Adipocyte (in vitro differentiated cells): ENCODE data around the gene FAM76A.
A peak's percentile ranks its signal among the peaks of the same experiment; 100 is the strongest.

Source experiments
- DNase-seq: peaks from one replicate; pipeline ENCODE4 v3.0.0-alpha.2; 2015; ENCODE audit warnings: low read depth
- H3K27me3 ChIP-seq: replicated peaks from 2 replicates; pipeline ENCODE4 v1.7.0; 2013; ENCODE audit warnings: mild to moderate bottlenecking, low read length, moderate library complexity; ENCODE audit not compliant: control insufficient read depth, insufficient read depth
- H3K36me3 ChIP-seq: 2 replicates; pipeline ENCODE4 v1.7.0; 2013; ENCODE audit warnings: low read length, mild to moderate bottlenecking, moderate library complexity; ENCODE audit not compliant: control insufficient read depth, insufficient read depth, severe bottlenecking
- H3K4me1 ChIP-seq: 2 replicates; pipeline ENCODE4 v1.7.0; 2013; ENCODE audit warnings: mild to moderate bottlenecking, low read length, moderate library complexity; ENCODE audit not compliant: control insufficient read depth, insufficient read depth
- H3K4me3 ChIP-seq: 2 replicates; pipeline ENCODE4 v1.7.0; 2013; ENCODE audit warnings: mild to moderate bottlenecking, low read length, moderate library complexity
- H3K9ac ChIP-seq: 2 replicates; pipeline ENCODE4 v1.7.0; 2013; ENCODE audit warnings: mild to moderate bottlenecking, low read length, moderate library complexity
- H3K9me3 ChIP-seq: 2 replicates; pipeline ENCODE4 v1.7.0; 2013; ENCODE audit warnings: mild to moderate bottlenecking, low read length, moderate library complexity; ENCODE audit not compliant: control insufficient read depth

Gene FAM76A

DNA sequence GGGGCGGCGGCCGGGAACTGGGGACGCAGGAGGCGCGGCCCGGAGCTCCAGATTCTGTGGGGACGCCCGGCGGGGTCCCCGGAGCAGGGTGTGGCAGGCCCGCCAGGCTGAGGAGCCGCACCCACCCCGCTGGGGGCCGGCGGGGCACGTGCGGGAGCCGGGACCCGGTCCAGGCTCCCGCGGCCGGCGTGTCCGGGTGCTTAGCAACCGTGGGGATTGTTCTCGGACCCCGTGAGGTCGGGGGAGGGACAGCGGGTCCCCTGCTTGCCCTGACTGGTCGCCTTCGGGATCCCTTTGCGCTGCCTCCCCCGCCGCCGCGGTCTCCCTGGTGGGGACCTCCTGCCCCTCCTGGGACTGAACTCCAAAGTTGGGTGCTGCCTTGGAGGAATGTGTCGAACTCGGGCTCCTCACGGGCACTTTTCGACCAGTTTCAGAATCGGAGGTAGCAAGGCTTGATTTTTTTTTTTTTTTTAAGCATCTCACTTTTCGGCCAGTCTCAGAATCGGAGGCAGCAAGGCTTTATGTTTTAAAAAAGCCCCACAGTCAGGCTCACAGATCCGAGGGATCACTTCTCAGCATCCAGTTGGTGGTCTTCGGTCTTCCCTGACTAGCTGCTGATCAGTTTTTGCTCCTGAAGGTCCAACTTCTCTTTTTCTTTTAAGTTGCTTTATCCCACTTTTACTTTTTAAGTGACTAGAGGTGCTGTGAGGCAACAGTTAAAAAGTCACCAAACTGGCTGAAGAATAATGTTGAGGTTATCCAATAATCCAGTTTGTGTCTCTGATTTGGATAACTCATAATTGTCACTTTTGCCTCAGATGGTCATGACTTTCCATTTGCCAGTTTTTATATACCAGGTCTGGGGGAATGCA is 648 bp downstream of the FAM76A start:
- DNase-seq = peak; percentile 69
- no peaks in the 10 kb centered on the region for H3K9me3 ChIP-seq

GRCh38 chr1:27727126-27727525 is 1.4 kb downstream of the FAM76A start:
- Histone ChIP-seq H3K4me3 (peak overlapping the region; percentile 92), H3K36me3 (peaks cover 16% of the 10 kb centered on the region), H3K27me3 (no peaks in the 10 kb centered on the region), H3K4me1 (peaks cover 19% of the 10 kb centered on the region), H3K9me3 (no peaks in the 10 kb centered on the region), H3K9ac (peak overlapping the region; percentile 89)
- DNase-seq = peak; percentile 56

More for the DNA sequence above, 648 bp downstream of the FAM76A start:
- Histone ChIP-seq H3K27me3 (no peaks in the 10 kb centered on the region), H3K4me3 (peak overlapping the region; percentile 92), H3K4me1 (peaks cover 19% of the 10 kb centered on the region), H3K36me3 (peaks cover 16% of the 10 kb centered on the region), H3K9ac (peak overlapping the region; percentile 89)

DNA sequence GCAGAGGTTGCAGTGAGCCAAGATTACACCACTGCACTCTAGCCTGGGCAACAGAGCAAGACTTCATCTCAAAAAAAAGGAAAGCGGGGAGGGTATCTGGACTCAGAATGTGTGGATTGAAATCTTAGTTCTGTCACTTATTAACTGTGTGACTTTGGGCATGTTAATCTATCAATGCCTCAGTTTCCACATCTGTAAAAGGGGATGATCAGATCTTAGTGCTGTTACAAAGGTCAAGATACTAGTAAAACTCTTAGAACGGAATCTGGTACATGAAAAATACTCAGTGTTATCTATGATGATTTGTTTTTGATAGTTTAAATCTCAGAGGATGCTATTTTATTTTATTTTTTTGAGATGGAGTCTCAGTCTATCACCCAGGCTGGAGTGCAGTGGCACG is 10.5 kb downstream of the FAM76A start:
- Histone ChIP-seq H3K9me3 (no peaks in the 10 kb centered on the region), H3K27me3 (no peaks in the 10 kb centered on the region), H3K4me1 (no peaks in the 10 kb centered on the region), H3K4me3 (no peak overlapping the region), H3K36me3 (peaks cover 74% of the 10 kb centered on the region), H3K9ac (no peak overlapping the region)
- no peak for DNase-seq

GRCh38 chr1:27741121-27741520 is 15.4 kb downstream of the FAM76A start:
- Histone ChIP-seq H3K9me3 (no peaks in the 10 kb centered on the region), H3K36me3 (peaks cover 67% of the 10 kb centered on the region), H3K4me1 (no peaks in the 10 kb centered on the region), H3K4me3 (no peak overlapping the region), H3K27me3 (no peaks in the 10 kb centered on the region), H3K9ac (no peak overlapping the region)
- no peak for DNase-seq

- no peak for DNase-seq
- Histone ChIP-seq H3K9ac (no peak overlapping the region), H3K27me3 (no peaks in the 10 kb centered on the region), H3K36me3 (peaks cover 64% of the 10 kb centered on the region), H3K9me3 (no peaks in the 10 kb centered on the region), H3K4me3 (no peak overlapping the region), H3K4me1 (no peaks in the 10 kb centered on the region)
Measured at GRCh38 chr1:27744556-27744955, 18.8 kb downstream of the FAM76A start.

DNA sequence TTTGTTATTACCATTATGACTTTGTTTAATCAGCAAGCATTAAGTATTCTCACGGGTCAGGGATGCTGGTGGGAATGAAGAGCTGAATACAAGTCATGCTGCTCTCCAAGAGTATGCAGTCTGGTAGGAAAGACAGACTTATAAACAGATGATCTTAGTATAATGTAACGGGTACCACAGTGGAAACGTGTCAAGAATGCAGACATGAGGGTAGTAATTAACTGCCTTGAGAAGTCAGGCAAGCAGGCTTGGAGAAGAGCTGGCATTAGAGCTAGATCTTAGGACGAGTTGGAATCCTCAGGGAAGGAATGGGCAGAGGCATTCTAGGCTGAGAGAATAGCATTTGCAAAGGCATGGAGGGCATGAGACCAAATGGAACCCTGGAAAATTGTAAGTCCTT is 19.7 kb downstream of the FAM76A start:
- H3K36me3 ChIP-seq = peaks cover 64% of the 10 kb centered on the region
- no peaks in the 10 kb centered on the region for H3K9me3 ChIP-seq
- no peaks in the 10 kb centered on the region for H3K27me3 ChIP-seq
- H3K4me3 ChIP-seq = no peak overlapping the region
- DNase-seq = no peak
- H3K4me1 ChIP-seq = no peaks in the 10 kb centered on the region
- no peak overlapping the region for H3K9ac ChIP-seq

DNA sequence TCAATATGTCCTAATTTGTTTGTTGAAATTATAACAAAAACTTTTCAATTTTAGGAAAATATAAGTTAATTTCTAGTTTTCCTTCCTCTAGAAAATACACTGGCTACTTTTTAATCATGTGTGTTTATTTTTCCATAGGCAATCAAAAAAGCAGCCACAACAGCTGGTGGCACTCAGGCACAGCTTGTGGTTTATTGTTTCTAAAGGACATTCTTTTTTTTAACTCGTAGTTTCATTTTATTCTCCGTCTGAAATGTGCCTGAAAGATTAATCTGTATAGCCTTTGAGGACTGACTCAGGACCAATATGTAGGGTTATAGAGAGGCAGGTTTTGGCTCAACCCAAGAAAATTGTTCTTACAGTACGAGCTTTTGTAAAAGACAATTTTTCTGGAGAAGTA is 26.6 kb downstream of the FAM76A start:
- H3K9me3 ChIP-seq = no peaks in the 10 kb centered on the region
- H3K4me3 ChIP-seq = no peak overlapping the region
- peaks cover 17% of the 10 kb centered on the region for H3K4me1 ChIP-seq
- peak; percentile 68 for DNase-seq
- H3K27me3 ChIP-seq = no peaks in the 10 kb centered on the region
- no peak overlapping the region for H3K9ac ChIP-seq
- H3K36me3 ChIP-seq = peaks cover 71% of the 10 kb centered on the region

GRCh38 chr1:27755286-27755685 is 29.5 kb downstream of the FAM76A start:
- no peak overlapping the region for H3K9ac ChIP-seq
- H3K9me3 ChIP-seq = no peaks in the 10 kb centered on the region
- H3K4me1 ChIP-seq = peaks cover 20% of the 10 kb centered on the region
- peaks cover 76% of the 10 kb centered on the region for H3K36me3 ChIP-seq
- no peak for DNase-seq
- no peaks in the 10 kb centered on the region for H3K27me3 ChIP-seq
- no peak overlapping the region for H3K4me3 ChIP-seq

- peaks cover 70% of the 10 kb centered on the region for H3K36me3 ChIP-seq
Measured at GRCh38 chr1:27755865-27756264, 30.1 kb downstream of the FAM76A start.

DNA sequence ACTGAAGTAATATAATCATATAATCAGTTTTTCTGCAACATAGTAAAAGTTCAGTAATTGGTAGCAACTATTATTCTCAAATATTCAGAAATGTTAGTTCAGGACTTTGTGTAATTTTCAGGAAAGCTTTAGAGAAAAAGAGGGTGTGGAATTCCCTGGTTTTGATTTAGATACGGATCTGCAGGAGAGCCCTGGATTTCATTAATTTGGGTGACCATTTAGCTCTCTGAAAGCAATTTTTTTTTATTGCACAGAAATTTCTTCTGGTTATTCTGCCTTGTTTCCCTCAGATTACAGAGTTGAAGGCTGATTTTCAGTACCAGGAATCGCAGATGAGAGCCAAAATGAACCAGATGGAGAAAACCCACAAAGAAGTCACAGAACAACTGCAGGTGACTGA is 33.5 kb downstream of the FAM76A start:
- H3K27me3 ChIP-seq = no peaks in the 10 kb centered on the region
- H3K9me3 ChIP-seq = no peaks in the 10 kb centered on the region
- peaks cover 21% of the 10 kb centered on the region for H3K4me1 ChIP-seq
- no peak for DNase-seq
- no peak overlapping the region for H3K4me3 ChIP-seq
- no peak overlapping the region for H3K9ac ChIP-seq
- H3K36me3 ChIP-seq = peaks cover 61% of the 10 kb centered on the region

More at GRCh38 chr1:27755865-27756264, 30.1 kb downstream of the FAM76A start:
- H3K9ac ChIP-seq = no peak overlapping the region
- H3K9me3 ChIP-seq = no peaks in the 10 kb centered on the region
- peaks cover 21% of the 10 kb centered on the region for H3K4me1 ChIP-seq
- no peak overlapping the region for H3K4me3 ChIP-seq
- DNase-seq = no peak
- H3K27me3 ChIP-seq = no peaks in the 10 kb centered on the region

- no peak overlapping the region for H3K9ac ChIP-seq
- no peak for DNase-seq
- H3K9me3 ChIP-seq = no peaks in the 10 kb centered on the region
Measured at GRCh38 chr1:27760426-27760825, 34.7 kb downstream of the FAM76A start.

More at GRCh38 chr1:27760426-27760825, 34.7 kb downstream of the FAM76A start:
- Histone ChIP-seq H3K36me3 (peaks cover 50% of the 10 kb centered on the region), H3K27me3 (no peaks in the 10 kb centered on the region), H3K4me1 (peaks cover 17% of the 10 kb centered on the region), H3K4me3 (no peak overlapping the region)
